Thoracic aorta (tissue), 2 donors: ENCODE data around the gene CENPP. TPM values are rescaled to one million over a fixed set of nuclear protein-coding genes. Genes with fewer than 3 reads are reported as not detected.

Experiments used
- ATAC-seq: fragments of 150-250 bp; one replicate; pipeline ENCODE4 v1.8.0; 2017; ENCODE audit warnings: low read depth; ENCODE audit not compliant: insufficient number of reproducible peaks, low FRiP score
- DNase-seq: peaks from one replicate; pipeline ENCODE4 v3.0.0-alpha.2; 2020; ENCODE audit warnings: low spot score
- H3K27ac ChIP-seq, 2 donors: fragments of 200-600 bp; sonication (generic); 1 replicate in 1 of 2; 2 replicates in 1 of 2; pipeline ENCODE4 v1.5.1; 2016; ENCODE audit warnings: mild to moderate bottlenecking in 2 of 2, moderate library complexity in 2 of 2
- H3K27me3 ChIP-seq: fragments of 200-600 bp; sonication (generic); replicated peaks from 2 replicates; pipeline ENCODE4 v1.6.0; 2016; ENCODE audit warnings: mild to moderate bottlenecking; ENCODE audit not compliant: insufficient read depth
- H3K36me3 ChIP-seq: fragments of 200-600 bp; sonication (generic); one replicate; pipeline ENCODE4 v1.5.1; 2016
- H3K4me1 ChIP-seq, 2 donors: fragments of 200-600 bp; sonication (generic); 1 replicate in 1 of 2; 2 replicates in 1 of 2; pipeline versions ENCODE4 v1.5.1 to v1.6.0; 2016; ENCODE audit warnings: low read depth in 2 of 2, mild to moderate bottlenecking in 1 of 2; ENCODE audit not compliant: control insufficient read depth in 1 of 2
- H3K4me3 ChIP-seq: fragments of 200-600 bp; sonication (generic); 2 replicates; pipeline ENCODE4 v1.5.1; 2016; ENCODE audit warnings: mild to moderate bottlenecking
- H3K9me3 ChIP-seq: fragments of 200-600 bp; sonication (generic); 2 replicates; pipeline ENCODE4 v1.5.1; 2016
- total RNA-seq, 2 donors: library from RNA; depleted of rRNA; stranded (reverse); fragments of >200 nt; gene quantifications; one replicate each; pipeline versions ENCODE4 v1.1.0 to v1.2.3, GENCODE V29; 2016
- TF ChIP-seq, protein P1 (sequence below): fragments of 200-600 bp; sonication (generic); IDR thresholded peaks from one replicate; pipeline ENCODE4 v1.5.1; 2019; ENCODE audit warnings: antibody characterized with exemption

CENPP gene
- total RNA-seq, 2 donors from 2014 or later: 3.8 to 13.6 TPM

DNA sequence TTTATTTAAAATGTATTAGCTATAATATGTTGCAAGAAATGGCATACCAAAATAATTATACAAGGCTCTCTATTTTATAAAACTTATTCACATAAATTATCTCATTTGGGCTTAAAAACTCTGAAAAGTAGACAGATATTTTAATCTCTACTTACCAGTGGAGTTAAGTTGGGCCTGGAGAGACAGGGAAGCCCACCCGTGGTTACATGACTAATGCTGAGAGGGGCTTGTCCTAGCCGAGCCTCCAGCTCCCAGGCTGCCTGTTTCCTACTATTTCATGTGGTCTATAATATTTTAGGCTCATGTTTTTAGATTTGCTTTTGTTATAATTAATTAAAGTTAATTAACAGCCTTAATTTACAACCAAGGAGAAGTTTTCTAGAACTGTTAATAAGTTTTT lies 177.4 kb downstream of the CENPP start:
- no peak for ATAC-seq
- TF ChIP-seq, protein P1, sequence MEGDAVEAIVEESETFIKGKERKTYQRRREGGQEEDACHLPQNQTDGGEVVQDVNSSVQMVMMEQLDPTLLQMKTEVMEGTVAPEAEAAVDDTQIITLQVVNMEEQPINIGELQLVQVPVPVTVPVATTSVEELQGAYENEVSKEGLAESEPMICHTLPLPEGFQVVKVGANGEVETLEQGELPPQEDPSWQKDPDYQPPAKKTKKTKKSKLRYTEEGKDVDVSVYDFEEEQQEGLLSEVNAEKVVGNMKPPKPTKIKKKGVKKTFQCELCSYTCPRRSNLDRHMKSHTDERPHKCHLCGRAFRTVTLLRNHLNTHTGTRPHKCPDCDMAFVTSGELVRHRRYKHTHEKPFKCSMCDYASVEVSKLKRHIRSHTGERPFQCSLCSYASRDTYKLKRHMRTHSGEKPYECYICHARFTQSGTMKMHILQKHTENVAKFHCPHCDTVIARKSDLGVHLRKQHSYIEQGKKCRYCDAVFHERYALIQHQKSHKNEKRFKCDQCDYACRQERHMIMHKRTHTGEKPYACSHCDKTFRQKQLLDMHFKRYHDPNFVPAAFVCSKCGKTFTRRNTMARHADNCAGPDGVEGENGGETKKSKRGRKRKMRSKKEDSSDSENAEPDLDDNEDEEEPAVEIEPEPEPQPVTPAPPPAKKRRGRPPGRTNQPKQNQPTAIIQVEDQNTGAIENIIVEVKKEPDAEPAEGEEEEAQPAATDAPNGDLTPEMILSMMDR: no peak
- Histone ChIP-seq H3K36me3 (no peaks in the 10 kb centered on the region), H3K27me3 (no peaks in the 10 kb centered on the region), H3K9me3 (no peaks in the 10 kb centered on the region), H3K27ac (peak overlapping the region in 1 of 2 donors; percentile 70), H3K4me1 (peaks cover 42 to 76% of the 10 kb centered on the region in 2 donors), H3K4me3 (no peak overlapping the region)
- DNase-seq: no peak

GRCh38 chr9:92504881-92505280 lies 179.1 kb downstream of the CENPP start:
- DNase-seq (no peak), ATAC-seq (no peak)
- TF ChIP-seq, protein P1: no peak
- Histone ChIP-seq H3K27me3 (no peaks in the 10 kb centered on the region), H3K36me3 (no peaks in the 10 kb centered on the region), H3K9me3 (no peaks in the 10 kb centered on the region), H3K4me3 (no peak overlapping the region), H3K4me1 (peaks cover 45 to 88% of the 10 kb centered on the region in 2 donors), H3K27ac (peak overlapping the region; percentile 89 to 95)

DNA sequence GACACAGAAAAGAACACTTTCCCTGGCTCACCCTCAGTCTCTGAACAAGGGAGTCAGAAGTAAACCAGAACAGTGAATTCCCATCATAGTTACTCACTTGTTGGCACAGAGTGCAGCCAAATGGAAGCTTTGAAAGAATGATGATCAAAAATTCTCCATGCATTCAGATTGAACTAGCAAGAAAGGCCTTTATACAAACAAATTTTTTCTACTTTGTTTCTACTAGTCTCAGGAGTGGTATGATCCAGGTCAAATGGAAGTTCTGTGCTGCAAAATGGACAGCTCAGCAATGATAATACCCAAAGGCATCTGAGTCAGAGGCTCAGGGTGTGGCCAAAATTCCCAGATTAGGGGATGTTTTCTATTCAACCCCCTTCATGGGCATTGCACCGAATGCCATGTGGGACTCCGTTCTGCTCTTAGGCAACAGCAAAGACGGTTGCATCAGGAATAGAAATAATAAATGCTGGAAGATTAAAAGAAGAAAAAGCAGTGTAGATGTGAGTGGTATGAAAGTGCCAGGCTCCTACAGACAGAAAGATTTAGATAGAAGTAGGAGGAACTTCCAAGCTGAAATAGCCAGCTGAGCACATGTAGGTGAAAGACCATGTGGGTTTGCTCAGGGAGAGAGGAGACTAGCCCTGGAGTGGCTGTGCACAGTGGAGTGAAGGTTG lies 180.6 kb downstream of the CENPP start:
- Histone ChIP-seq H3K27ac (peak overlapping the region; percentile 89 to 95), H3K36me3 (no peaks in the 10 kb centered on the region), H3K4me3 (peak overlapping the region; percentile 11), H3K27me3 (no peaks in the 10 kb centered on the region), H3K4me1 (peaks cover 42 to 79% of the 10 kb centered on the region in 2 donors), H3K9me3 (no peaks in the 10 kb centered on the region)
- TF ChIP-seq, protein P1: no peak
- DNase-seq (peak; percentile 70), ATAC-seq (peak; percentile 75)

DNA sequence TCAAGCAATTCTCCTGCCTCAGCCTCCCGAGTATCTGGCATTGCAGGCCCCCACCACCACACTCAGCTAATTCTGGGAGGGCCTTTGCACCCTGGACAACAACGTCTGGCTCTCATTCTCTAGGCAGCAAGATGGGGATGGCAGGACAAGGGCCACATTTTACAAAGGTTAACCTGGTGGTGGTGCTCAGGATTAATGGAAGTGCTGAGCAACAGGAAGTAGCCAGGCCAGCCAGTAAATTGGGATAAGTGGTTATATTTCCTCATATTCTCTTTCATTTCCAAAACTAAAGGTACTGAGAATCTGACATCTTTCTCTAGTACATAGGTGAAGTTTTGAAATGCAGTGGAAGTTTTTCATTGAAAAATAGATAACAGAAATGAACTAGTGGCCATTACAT lies 181.3 kb downstream of the CENPP start:
- TF ChIP-seq, protein P1: no peak
- Histone ChIP-seq H3K36me3 (no peaks in the 10 kb centered on the region), H3K27ac (peak overlapping the region; percentile 89 to 95), H3K27me3 (no peaks in the 10 kb centered on the region), H3K4me3 (no peak overlapping the region), H3K9me3 (no peaks in the 10 kb centered on the region), H3K4me1 (peaks cover 36 to 78% of the 10 kb centered on the region in 2 donors)
- ATAC-seq (no peak), DNase-seq (no peak)

- TF ChIP-seq, protein P1: no peak
- H3K9me3 ChIP-seq: no peaks in the 10 kb centered on the region
- no peak overlapping the region for H3K4me3 ChIP-seq
- no peaks in the 10 kb centered on the region for H3K27me3 ChIP-seq
- no peak for DNase-seq
- ATAC-seq: no peak
- H3K36me3 ChIP-seq: no peaks in the 10 kb centered on the region
- peaks cover 34 to 78% of the 10 kb centered on the region in 2 donors for H3K4me1 ChIP-seq
- H3K27ac ChIP-seq: peak overlapping the region; percentile 89 to 95
These were observed 181.7 kb downstream of the CENPP start for GRCh38 chr9:92507496-92507895.
